ENCODE measurements around the gene THSD4. TPM values are rescaled to one million over a fixed set of nuclear protein-coding genes. Genes with fewer than 3 reads are reported as not detected.

The THSD4 gene
- total RNA-seq, 6 experiments from 2014 or later, result 5.2 to 21.8 (median 13.7) TPM

DNA sequence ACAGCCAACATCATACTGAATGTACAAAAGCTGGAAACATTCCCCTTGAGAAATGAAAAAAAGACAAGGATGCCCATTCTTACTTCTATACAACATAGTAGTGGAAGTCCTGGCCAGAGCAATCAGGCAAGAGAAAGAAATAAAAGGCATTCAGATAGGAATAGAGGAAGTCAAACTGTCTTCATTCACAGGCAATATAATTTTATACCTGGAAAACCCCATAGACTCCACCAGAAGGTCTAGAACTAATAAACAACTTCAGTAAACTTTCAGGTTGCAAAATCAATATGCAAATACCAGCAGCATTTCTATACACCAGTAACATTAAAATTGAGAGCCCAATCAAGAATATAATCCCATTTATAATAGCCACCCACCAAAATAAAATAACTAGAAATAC lies 27.1 kb upstream of the THSD4 start:
- DNase-seq, result no peak
- intact Hi-C loops (cut with DNase I), result no loop called here

DNA sequence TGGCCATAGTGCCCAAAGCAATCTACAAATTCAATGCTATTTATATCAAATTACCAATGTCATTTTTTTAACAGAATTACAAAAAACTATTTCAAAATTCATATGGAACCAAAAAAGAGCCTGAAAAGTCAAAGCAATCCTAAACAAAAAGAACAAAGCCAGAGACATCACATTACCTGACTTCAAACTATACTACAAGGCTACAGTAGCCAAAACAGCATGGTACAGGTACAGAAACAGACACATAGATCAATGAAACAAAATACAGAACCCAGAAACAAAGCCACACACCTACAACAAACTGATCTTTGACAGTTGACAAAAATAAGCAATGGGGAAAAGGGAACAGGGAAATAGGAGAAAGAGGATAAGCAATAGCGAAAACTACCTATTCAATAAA lies 26.6 kb upstream of the THSD4 start:
- Histone ChIP-seq H3K27ac (no peak overlapping the region), H3K4me3 (no peak overlapping the region), H3K9me3 (no peaks in the 10 kb centered on the region), H3K36me3 (no peaks in the 10 kb centered on the region), H3K4me1 (no peaks in the 10 kb centered on the region), H3K27me3 (no peaks in the 10 kb centered on the region)
- no peak for ATAC-seq
- WGBS (ENCODE audit: insufficient coverage, low coverage, low lambda C conversion rate, missing lambda C conversion rate), result 80% methylated on average over 1 of the region's 1 CpG
- no peak for DNase-seq
- TF ChIP-seq POLR2A (IDR thresholded peaks at IDR 0.05), result no peak
- TF ChIP-seq, protein P1, sequence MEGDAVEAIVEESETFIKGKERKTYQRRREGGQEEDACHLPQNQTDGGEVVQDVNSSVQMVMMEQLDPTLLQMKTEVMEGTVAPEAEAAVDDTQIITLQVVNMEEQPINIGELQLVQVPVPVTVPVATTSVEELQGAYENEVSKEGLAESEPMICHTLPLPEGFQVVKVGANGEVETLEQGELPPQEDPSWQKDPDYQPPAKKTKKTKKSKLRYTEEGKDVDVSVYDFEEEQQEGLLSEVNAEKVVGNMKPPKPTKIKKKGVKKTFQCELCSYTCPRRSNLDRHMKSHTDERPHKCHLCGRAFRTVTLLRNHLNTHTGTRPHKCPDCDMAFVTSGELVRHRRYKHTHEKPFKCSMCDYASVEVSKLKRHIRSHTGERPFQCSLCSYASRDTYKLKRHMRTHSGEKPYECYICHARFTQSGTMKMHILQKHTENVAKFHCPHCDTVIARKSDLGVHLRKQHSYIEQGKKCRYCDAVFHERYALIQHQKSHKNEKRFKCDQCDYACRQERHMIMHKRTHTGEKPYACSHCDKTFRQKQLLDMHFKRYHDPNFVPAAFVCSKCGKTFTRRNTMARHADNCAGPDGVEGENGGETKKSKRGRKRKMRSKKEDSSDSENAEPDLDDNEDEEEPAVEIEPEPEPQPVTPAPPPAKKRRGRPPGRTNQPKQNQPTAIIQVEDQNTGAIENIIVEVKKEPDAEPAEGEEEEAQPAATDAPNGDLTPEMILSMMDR (IDR thresholded peaks at IDR 0.05), result no peak
- intact Hi-C loops (cut with DNase I), result no loop called here

More for the DNA sequence above, 27.1 kb upstream of the THSD4 start:
- Histone ChIP-seq H3K4me3 (no peak overlapping the region), H3K9me3 (no peaks in the 10 kb centered on the region), H3K27me3 (no peaks in the 10 kb centered on the region), H3K4me1 (no peaks in the 10 kb centered on the region), H3K36me3 (no peaks in the 10 kb centered on the region), H3K27ac (no peak overlapping the region)
- no peak for ATAC-seq
- no peak for TF ChIP-seq POLR2A (IDR thresholded peaks at IDR 0.05)
- TF ChIP-seq, protein P1 (IDR thresholded peaks at IDR 0.05), result no peak

DNA sequence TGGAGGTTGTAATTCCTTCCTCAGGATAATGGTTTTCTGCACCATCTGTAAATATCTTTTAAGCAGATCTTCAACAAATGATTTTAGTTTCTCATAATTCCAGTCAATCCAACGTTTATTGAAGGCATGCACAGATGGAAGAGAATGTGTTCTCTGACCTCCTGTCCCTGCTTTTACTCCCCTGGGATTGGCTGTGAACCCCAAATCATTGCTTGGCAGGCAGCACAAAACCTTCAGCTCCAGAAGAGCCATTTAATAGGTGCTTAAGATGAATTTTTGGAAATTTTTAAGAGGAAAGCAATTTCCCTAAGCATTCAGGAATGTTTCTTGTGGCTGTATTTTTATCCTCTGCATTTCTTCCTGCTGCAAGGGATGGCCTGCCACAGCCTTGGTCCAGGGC lies 25.5 kb upstream of the THSD4 start:
- TF ChIP-seq POLR2A (IDR thresholded peaks at IDR 0.05), result no peak
- TF ChIP-seq, protein P1 (IDR thresholded peaks at IDR 0.05), result no peak
- no peaks in the 10 kb centered on the region for H3K4me1 ChIP-seq
- WGBS (ENCODE audit: insufficient coverage, low coverage, low lambda C conversion rate, missing lambda C conversion rate), result 30% methylated on average over 1 of the region's 1 CpG
- H3K27me3 ChIP-seq, result no peaks in the 10 kb centered on the region
- H3K36me3 ChIP-seq, result no peaks in the 10 kb centered on the region
- no peak overlapping the region for H3K27ac ChIP-seq
- intact Hi-C loops (cut with DNase I), result no loop called here
- no peak overlapping the region for H3K4me3 ChIP-seq
- DNase-seq (no peak), ATAC-seq (no peak)
- H3K9me3 ChIP-seq, result no peaks in the 10 kb centered on the region

DNA sequence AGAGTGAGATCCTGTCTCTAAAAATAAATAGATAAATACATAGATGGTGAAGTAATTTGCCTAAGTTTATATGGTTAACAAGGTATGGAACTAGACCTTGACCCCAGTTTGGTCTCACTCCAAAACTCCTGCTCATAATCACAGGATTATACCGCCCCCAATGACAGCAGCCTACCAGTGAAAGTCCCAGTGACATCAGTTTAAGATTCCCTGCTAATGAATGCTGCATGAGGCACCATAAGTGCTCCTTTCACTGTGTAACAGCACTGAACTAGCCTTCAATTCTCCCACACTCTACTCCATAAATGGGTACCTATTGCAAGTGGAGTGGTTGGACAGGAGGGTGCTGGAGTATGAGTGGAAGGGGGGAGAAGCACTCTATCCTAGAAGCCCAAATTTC lies 23.7 kb upstream of the THSD4 start:
- intact Hi-C loops (cut with DNase I), result no loop called here

More for the DNA sequence above, 23.7 kb upstream of the THSD4 start:
- H3K27ac ChIP-seq, result no peak overlapping the region
- 57% methylated on average over 1 of the region's 1 CpG for WGBS (ENCODE audit: insufficient coverage, low coverage, low lambda C conversion rate, missing lambda C conversion rate)
- H3K27me3 ChIP-seq, result no peaks in the 10 kb centered on the region
- H3K36me3 ChIP-seq, result no peaks in the 10 kb centered on the region
- H3K9me3 ChIP-seq, result no peaks in the 10 kb centered on the region
- ATAC-seq, result no peak
- TF ChIP-seq, protein P1 (IDR thresholded peaks at IDR 0.05), result no peak
- TF ChIP-seq POLR2A (IDR thresholded peaks at IDR 0.05), result no peak
- DNase-seq, result no peak
- no peaks in the 10 kb centered on the region for H3K4me1 ChIP-seq
- no peak overlapping the region for H3K4me3 ChIP-seq
